Colonic mucosa (tissue), 4 donors: ENCODE results near the gene AUTS2. TPM values are rescaled to one million over a fixed set of nuclear protein-coding genes. Genes with fewer than 3 reads are reported as not detected.

Experiments
- DNase-seq: peaks from one replicate; pipeline ENCODE4 v3.0.0-alpha.2; 2020
- H3K27ac ChIP-seq: fragments of 200-600 bp; one replicate; pipeline ENCODE4 v1.8.0; 2021
- H3K27me3 ChIP-seq: fragments of 200-600 bp; one replicate; pipeline ENCODE4 v1.8.0; 2021
- H3K36me3 ChIP-seq: fragments of 200-600 bp; one replicate; pipeline ENCODE4 v1.8.0; 2021
- H3K4me1 ChIP-seq: fragments of 200-600 bp; one replicate; pipeline ENCODE4 v1.8.0; 2021; ENCODE audit warnings: mild to moderate bottlenecking
- H3K4me3 ChIP-seq: fragments of 200-600 bp; one replicate; pipeline ENCODE4 v1.8.0; 2021
- H3K9ac ChIP-seq, 2 donors: one replicate each; pipeline ENCODE4 v1.7.0; 2013; ENCODE audit warnings: control low read depth in 2 of 2, low read depth in 2 of 2, low read length in 2 of 2
- H3K9me3 ChIP-seq: fragments of 200-600 bp; one replicate; pipeline ENCODE4 v1.8.0; 2021
- CTCF ChIP-seq: fragments of 200-600 bp; IDR thresholded peaks from one replicate; pipeline ENCODE4 v1.8.0; 2022; ENCODE audit warnings: antibody characterized with exemption, mild to moderate bottlenecking
- intact Hi-C: fragments of 100-400 bp; cut with DNase I; formaldehyde crosslinking; loops from one replicate; pipeline ENCODE4 v1.14.1; 2022
- total RNA-seq, 2 donors: library from RNA; stranded (reverse); fragmentation: NEBNext Ultra II Directional in 1 of 2; extraction: Animal tissue kit (Norgen Biotek cat#: 25700) in 1 of 2; gene quantifications; one replicate each; pipeline ENCODE4 v1.2.1, GENCODE V29; 2021
- donor health status: healthy.
- donor health status: DM: no; HTN: no; CAD: no.
- donor health status: DM: no; HTN: no; CAD: no.

AUTS2 gene
- total RNA-seq, 2 donors from 2014 or later: 39.8 to 42.3 TPM

GRCh38 chr7:70380421-70381015, 782.2 kb downstream of the AUTS2 start:
- no peak for DNase-seq
- H3K9me3 ChIP-seq: no peaks in the 10 kb centered on the region
- no peaks in the 10 kb centered on the region for H3K36me3 ChIP-seq
- H3K9ac ChIP-seq: no peak overlapping the region
- intact Hi-C loops: no loop called here
- no peaks in the 10 kb centered on the region for H3K27me3 ChIP-seq
- H3K27ac ChIP-seq: no peak overlapping the region
- no peak overlapping the region for H3K4me3 ChIP-seq
- TF ChIP-seq CTCF: no peak
- H3K4me1 ChIP-seq: no peaks in the 10 kb centered on the region

DNA sequence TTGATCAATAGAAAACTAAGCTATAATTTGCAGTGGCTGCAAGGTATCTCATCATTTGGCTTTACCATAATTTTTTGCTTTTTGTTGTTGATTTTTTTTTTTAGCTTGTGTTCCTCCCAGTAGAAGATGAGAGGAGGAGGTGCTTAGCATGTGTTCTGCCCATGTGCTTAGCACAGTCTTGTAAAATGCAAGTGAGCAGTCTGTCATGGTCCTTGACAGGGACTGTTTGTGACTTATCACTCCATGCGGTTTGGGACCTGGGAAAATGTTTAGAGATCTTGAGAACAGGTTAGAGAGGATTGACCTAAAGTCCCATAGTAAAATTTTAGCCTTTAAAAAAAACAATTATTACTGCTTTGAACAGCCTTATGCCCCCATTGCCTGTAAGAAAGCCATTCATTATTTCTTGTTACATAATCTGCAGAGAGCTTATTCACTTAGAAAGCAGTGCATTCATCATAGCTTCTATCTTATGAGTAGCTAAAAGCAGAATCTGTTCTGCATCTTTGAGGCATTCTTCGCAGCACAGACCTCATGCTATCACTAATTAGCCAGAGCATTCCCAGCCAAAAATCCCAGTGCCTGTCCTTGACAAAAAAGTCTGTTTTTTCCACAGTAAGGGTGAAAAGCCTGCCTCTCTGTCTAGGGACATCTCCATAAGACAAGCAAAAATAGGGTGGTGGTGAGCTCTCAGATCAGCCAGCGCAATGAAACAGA, 784.9 kb downstream of the AUTS2 start:
- Histone ChIP-seq H3K9me3 (no peaks in the 10 kb centered on the region), H3K4me3 (no peak overlapping the region), H3K4me1 (no peaks in the 10 kb centered on the region), H3K27me3 (no peaks in the 10 kb centered on the region), H3K9ac (no peak overlapping the region), H3K27ac (no peak overlapping the region), H3K36me3 (no peaks in the 10 kb centered on the region)
- no peak for TF ChIP-seq CTCF
- intact Hi-C loops: no loop called here
- no peak for DNase-seq

- intact Hi-C loops: no loop called here
- no peak for DNase-seq
- H3K36me3 ChIP-seq: no peaks in the 10 kb centered on the region
- no peak overlapping the region for H3K4me3 ChIP-seq
- no peak overlapping the region for H3K27ac ChIP-seq
- no peak overlapping the region for H3K9ac ChIP-seq
- no peaks in the 10 kb centered on the region for H3K4me1 ChIP-seq
- TF ChIP-seq CTCF: no peak
- no peaks in the 10 kb centered on the region for H3K9me3 ChIP-seq
- H3K27me3 ChIP-seq: no peaks in the 10 kb centered on the region
Observed at GRCh38 chr7:70384024-70384423, 785.7 kb downstream of the AUTS2 start.

DNA sequence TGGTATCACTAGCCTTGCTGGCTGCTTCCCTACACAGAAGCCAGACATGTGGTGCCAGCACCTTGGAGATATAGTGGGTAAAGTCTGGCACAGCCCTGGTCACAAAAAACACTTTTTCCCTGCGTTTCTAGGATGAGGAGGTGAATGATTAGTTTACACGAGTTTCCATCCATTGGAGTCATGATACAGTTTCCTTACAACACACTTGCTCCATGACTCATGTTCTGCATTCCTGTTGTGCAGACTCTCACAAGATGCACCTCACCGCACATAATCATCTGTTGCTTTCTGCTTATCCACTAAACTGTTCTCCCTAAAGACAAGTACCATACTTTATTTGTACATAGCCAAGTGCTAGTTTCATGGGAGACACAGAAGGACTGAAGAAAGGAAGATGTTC, 786.6 kb downstream of the AUTS2 start:
- Histone ChIP-seq H3K9ac (no peak overlapping the region), H3K27me3 (no peaks in the 10 kb centered on the region), H3K36me3 (no peaks in the 10 kb centered on the region), H3K27ac (no peak overlapping the region), H3K9me3 (no peaks in the 10 kb centered on the region), H3K4me1 (no peaks in the 10 kb centered on the region), H3K4me3 (no peak overlapping the region)
- intact Hi-C loops: no loop called here
- TF ChIP-seq CTCF: no peak
- no peak for DNase-seq

- no peak overlapping the region for H3K27ac ChIP-seq
- no peaks in the 10 kb centered on the region for H3K36me3 ChIP-seq
- H3K27me3 ChIP-seq: no peaks in the 10 kb centered on the region
- no peak overlapping the region for H3K9ac ChIP-seq
- H3K9me3 ChIP-seq: no peaks in the 10 kb centered on the region
- intact Hi-C loops: no loop called here
- TF ChIP-seq CTCF: no peak
- H3K4me3 ChIP-seq: no peak overlapping the region
- DNase-seq: no peak
- H3K4me1 ChIP-seq: no peaks in the 10 kb centered on the region
Observed at GRCh38 chr7:70387217-70387616, 788.9 kb downstream of the AUTS2 start.
